Kidney epithelial cell (primary cell): Measurements from ENCODE around the gene MAPK9. TPM values are rescaled to one million over a fixed set of nuclear protein-coding genes. Genes with fewer than 3 reads are reported as not detected.

Source experiments
- DNase-seq: peaks from one replicate; pipeline ENCODE4 v3.0.0-alpha.2; 2010; ENCODE audit warnings: low read depth
- H3K27me3 ChIP-seq: 2 replicates; pipeline ENCODE4 v1.6.0; 2011; ENCODE audit warnings: low read length; ENCODE audit not compliant: control insufficient read depth, insufficient read depth
- H3K36me3 ChIP-seq: 2 replicates; pipeline ENCODE4 v1.5.1; 2011; ENCODE audit warnings: low read length; ENCODE audit not compliant: control insufficient read depth, insufficient read depth
- H3K4me3 ChIP-seq: 2 replicates; pipeline ENCODE4 v1.5.1; 2011; ENCODE audit warnings: low read depth, mild to moderate bottlenecking, control low read depth, low read length
- total RNA-seq: library from RNA; depleted of rRNA; stranded (reverse); fragments of >200 nt; gene quantifications from 2 replicates; pipeline ENCODE4 v1.2.3, GENCODE V29; 2015
- TF ChIP-seq, protein P1 (sequence below): IDR thresholded peaks from 2 replicates; pipeline ENCODE4 v1.5.1; 2011; ENCODE audit warnings: mild to moderate bottlenecking, moderate library complexity, low read length, control low read depth, inconsistent platforms; ENCODE audit not compliant: insufficient read depth, poor library complexity, severe bottlenecking

MAPK9 gene
- total RNA-seq, 1 donor from 2014 or later: 22.5 TPM

DNA sequence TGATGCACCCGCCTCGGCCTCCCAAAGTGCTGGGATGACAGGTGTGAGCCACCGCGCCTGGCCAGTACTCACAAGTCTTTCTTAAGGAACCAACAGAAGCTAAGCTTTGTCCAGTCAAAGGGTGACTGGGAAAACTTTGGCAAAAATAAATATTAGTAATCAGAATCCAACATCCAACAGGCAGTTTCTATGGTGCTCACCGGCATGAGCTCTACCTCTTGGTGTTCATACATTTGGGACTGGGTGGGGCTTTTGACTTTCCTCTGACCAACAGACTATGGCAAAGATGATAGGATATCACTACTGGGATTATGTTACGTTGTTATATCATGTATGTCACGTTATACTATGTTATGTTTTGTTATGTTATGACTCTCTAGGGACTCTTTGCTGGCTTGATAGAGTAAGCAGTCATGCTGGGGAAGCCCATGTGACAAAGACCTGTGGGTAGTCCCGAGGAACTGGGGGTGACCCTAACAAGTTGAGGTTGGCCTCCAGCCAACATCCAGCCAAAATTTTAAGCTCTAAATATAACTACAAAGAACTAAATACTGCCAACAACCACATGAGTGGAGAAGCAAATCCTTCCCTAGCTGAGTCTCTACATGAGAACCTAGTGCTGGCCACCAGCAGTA, 88.8 kb downstream of the MAPK9 start:
- Histone ChIP-seq H3K4me3 (no peak overlapping the region), H3K36me3 (no peaks in the 10 kb centered on the region), H3K27me3 (peaks cover 10% of the 10 kb centered on the region)
- TF ChIP-seq, protein P1, sequence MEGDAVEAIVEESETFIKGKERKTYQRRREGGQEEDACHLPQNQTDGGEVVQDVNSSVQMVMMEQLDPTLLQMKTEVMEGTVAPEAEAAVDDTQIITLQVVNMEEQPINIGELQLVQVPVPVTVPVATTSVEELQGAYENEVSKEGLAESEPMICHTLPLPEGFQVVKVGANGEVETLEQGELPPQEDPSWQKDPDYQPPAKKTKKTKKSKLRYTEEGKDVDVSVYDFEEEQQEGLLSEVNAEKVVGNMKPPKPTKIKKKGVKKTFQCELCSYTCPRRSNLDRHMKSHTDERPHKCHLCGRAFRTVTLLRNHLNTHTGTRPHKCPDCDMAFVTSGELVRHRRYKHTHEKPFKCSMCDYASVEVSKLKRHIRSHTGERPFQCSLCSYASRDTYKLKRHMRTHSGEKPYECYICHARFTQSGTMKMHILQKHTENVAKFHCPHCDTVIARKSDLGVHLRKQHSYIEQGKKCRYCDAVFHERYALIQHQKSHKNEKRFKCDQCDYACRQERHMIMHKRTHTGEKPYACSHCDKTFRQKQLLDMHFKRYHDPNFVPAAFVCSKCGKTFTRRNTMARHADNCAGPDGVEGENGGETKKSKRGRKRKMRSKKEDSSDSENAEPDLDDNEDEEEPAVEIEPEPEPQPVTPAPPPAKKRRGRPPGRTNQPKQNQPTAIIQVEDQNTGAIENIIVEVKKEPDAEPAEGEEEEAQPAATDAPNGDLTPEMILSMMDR: no peak
- DNase-seq: no peak

DNA sequence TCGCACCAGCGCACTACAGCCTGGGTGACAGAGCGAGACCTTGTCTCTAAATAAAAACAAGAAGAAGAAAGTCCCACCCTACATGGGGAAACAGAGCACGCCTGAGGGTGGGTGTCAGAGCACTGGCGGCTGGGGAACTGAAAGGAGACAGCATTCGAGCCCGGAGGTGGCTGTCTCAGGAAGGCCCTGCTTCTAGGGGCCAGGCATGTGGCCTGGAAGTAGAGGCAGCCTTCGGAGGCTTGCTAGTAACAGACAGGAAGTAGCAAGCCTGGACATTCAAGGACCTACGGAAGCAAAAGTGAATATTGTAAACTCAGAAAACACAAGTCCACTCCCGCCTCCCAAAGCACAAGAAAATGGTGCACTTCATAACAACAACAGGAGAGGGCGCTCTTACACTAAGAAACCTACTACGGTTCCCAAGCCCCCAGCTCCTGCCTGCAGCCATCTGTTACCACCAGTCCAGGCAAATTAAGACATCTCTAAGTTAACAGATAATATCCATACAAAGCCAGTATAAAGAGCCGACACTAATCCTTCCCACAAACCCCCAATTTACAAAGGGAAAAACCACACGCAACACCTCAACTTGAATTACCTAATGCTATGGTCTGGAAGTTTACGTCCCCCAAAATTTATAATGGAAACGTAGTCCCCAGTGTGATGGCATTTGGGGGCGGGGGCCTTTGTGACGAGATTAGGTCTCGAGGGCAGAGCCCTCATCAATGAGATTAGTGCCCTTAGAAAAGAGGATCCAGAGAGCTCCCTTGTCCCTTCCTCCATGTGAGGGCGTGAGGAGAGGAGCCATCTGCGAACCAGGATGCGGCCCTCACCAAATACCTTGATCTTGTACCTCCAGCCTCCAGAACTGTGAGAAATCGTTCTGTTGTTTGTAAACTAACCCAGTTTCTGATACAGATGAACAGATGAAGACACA, 90.6 kb downstream of the MAPK9 start:
- Histone ChIP-seq H3K4me3 (no peak overlapping the region), H3K27me3 (no peaks in the 10 kb centered on the region), H3K36me3 (no peaks in the 10 kb centered on the region)
- DNase-seq: no peak
- TF ChIP-seq, protein P1: peak; percentile 9

DNA sequence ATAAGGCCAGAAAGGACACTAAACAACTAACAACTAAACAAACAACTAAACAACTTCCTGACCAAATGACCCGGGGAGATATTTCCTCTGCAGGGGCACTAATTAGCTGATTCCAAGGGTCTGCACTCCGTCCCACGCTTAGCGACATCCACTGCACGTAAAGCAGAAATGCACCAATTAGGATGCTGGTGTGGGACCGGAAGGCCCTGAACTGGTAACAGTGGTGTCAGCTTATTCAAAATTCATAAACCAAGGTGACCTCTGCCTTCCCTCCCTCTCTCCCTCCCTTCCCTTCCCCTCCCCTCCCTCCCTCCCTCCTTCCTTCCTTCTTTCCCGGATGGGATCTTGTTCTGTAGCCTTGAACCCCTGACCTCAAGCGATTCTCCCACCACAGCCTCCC, 92.5 kb downstream of the MAPK9 start:
- TF ChIP-seq, protein P1: no peak
- H3K27me3 ChIP-seq: no peaks in the 10 kb centered on the region
- no peak for DNase-seq
- no peak overlapping the region for H3K4me3 ChIP-seq
- no peaks in the 10 kb centered on the region for H3K36me3 ChIP-seq

DNA sequence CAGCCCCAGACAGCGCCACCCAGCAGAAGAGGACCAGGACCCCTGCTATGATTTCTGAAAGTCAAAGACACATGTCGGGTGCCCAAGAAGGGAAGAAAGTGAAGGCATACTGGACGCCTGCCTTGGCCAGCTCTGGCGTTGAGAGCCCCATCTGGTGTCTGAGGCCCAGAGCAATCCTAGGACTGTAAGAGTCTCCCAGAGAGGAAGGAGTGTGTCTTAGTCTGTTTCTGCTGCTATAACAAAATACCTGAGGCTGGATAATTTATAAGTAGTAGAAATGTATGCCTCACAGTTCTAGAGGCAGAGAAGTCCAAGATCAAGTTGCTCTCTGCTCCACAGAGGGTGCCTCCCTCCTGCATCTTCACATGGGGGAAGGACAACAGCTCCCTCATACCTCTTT, 93.7 kb downstream of the MAPK9 start:
- no peaks in the 10 kb centered on the region for H3K36me3 ChIP-seq
- H3K27me3 ChIP-seq: no peaks in the 10 kb centered on the region
- DNase-seq: no peak
- TF ChIP-seq, protein P1: no peak
- no peak overlapping the region for H3K4me3 ChIP-seq

DNA sequence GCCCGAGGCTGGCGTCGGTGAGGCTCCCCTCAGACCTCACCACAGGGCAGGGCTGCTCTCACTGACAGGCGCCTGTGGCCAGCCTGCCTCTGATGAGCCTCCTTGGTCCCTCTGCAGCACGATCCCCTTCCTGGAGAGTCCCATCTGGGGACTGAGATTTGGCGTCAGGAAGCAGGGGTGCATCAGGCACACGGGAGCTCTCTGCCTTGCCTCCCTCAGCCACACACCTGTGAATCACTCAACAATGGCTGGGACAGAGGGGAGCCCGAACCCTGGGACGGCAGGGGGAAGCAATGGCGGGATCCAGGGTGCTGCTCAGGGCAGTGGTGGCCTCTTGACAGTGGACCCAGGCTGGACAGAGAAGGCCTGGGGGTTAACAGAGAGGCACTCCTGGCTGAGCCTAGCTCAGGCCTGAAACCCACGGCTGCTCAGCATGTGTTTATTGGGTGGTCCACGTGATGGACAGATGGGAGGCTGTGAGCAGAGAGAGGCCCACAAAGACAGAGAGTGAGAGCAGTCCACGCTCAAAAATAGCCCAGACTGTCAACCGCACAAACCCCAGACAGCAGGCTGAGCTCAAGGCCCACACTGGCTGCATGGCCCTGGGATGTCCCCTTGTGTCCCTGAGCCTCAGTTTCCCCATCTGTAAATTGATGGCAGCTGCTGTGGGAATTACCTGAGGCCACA, 94.7 kb downstream of the MAPK9 start:
- Histone ChIP-seq H3K36me3 (no peaks in the 10 kb centered on the region), H3K4me3 (no peak overlapping the region), H3K27me3 (no peaks in the 10 kb centered on the region)
- TF ChIP-seq, protein P1: no peak
- DNase-seq: no peak
